ENCODE data around the gene PODNL1.
"Not testable (repeated sequence)": the region's sequence is repeated elsewhere in the genome, so short reads cannot be mapped to it uniquely, and the experiment has no call there.

Gene PODNL1

GRCh38 chr19:13974073-13974472 lies 35.9 kb upstream of the PODNL1 start:
- FAIRE-seq (no peak), DNase-seq (ENCODE audit: low spot score) (no peak)

DNA sequence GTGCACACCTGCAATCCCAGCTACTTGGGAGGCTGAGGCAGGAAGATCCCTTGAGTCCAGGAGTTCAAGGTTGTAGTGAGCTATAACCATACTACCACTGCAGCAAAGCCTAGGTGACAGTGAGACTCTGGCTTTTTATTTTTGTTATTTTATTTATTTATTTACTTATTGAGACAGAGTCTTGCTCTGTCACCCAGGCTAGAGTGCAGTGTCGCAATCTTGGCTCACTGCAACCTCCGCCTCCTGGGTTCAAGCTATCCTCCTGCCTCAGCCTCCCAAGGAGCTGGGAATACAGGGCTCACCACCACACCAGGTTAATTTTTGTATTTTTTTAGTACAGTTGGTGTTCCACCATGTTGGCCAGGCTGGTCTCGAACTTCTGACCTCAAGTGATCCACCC lies 35.3 kb upstream of the PODNL1 start:
- DNase-seq (ENCODE audit: low spot score); FAIRE-seq: not testable (repeated sequence)

DNA sequence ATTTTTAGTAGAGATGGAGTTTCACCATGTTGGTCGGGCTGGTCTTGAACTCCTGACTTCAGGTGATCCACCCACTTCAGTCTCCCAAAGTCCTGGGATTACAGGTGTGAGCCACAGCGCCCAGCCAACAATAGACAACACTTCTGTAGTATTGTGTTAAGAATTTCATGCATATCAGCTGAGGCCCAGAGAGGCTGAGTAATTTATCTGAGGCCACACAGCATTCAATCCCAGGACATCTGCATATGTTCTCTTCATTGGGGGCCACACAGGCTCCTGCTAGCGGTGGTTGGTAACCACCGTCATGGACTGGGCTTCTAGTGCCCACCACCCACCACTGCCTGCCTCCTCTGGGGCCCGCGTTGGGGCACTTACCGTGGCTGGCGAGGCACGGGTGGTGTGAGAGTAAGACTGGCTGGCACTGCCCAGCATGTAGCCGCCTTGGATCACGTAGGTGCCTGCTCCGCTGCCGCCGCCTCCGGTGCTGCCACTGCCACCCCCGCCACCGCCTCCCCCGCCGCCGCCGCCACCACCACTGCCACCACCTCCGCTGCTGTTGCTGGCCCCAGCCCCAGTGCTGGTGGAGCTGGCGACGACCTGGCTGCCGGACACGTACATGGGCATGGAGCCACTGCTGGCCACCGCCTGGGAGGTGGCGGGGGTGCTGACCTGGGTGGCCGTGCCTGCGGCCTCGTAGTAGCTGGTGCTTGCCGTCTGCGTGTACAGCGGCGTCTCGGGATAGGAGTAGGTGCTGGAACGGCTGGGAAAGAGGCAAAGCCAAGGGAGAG lies 34.3 kb upstream of the PODNL1 start:
- FAIRE-seq (no peak), DNase-seq (ENCODE audit: low spot score) (no peak)

DNA sequence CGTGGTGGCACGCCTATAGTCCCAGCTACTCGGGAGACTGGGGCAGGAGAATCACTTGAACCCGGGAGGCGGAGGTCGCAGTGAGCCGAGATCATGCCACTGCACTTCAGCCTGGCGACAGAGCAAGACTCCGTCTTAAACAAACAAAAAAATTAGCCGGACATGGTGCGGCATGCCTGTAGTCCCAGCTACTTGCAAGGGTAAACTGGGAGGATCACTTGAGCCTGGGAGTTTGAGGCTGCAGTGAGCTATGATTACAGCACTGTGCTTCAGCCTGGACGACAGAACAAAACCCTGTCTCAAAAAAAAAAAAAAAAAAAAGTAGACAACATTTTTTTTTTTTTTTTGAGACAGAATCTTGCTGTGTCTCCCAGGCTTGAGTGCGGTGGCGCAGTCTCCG lies 33.7 kb upstream of the PODNL1 start:
- DNase-seq (ENCODE audit: low spot score); FAIRE-seq: not testable (repeated sequence)

DNA sequence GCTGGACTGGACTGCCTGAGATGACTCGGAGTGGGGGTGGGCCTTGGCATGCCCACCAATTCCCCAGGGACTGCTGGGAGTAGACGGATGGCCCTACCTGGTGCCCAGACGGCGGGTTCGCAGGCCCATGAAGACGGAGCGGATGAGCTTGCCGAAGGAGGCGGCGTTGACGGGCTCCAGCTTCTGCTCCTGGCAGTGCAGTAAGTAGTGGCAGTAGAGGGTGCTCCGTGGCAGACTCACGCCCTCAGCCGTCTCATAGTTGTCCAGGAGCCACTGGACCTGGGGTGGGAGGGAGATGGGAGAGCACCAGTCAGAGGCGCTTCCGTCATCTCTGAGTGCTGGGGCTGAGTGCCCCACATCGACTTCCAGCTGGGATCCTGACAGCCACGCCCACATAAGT lies 31.7 kb upstream of the PODNL1 start:
- no peak for FAIRE-seq

DNA sequence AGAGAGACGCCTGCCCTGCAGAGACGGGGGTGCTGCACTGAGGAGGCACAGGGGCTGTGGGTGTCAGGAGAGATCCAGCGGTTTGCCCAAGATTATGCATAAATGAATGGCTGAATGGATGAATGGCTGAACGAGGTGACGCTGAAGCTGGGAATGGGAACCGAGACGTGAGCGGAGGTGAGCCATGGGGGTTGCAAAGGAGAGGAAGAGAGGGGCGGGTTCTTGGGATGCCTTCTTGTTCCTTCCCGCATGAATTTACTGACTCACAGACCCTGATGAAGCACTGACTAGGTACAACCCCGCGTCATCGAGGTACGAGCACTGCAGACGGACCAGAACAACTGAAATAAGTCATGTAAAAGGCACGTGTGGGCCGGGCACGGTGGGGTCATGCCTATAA lies 30.8 kb upstream of the PODNL1 start:
- no peak for DNase-seq (ENCODE audit: low spot score)
- no peak for FAIRE-seq

More for the DNA sequence above, 31.7 kb upstream of the PODNL1 start:
- no peak for DNase-seq (ENCODE audit: low spot score)

- no peak for FAIRE-seq
- no peak for DNase-seq (ENCODE audit: low spot score)
Observed at GRCh38 chr19:13968383-13968935, 30.2 kb upstream of the PODNL1 start.

- not testable (repeated sequence) for FAIRE-seq
Observed at GRCh38 chr19:13967206-13967605, 29.0 kb upstream of the PODNL1 start.

DNA sequence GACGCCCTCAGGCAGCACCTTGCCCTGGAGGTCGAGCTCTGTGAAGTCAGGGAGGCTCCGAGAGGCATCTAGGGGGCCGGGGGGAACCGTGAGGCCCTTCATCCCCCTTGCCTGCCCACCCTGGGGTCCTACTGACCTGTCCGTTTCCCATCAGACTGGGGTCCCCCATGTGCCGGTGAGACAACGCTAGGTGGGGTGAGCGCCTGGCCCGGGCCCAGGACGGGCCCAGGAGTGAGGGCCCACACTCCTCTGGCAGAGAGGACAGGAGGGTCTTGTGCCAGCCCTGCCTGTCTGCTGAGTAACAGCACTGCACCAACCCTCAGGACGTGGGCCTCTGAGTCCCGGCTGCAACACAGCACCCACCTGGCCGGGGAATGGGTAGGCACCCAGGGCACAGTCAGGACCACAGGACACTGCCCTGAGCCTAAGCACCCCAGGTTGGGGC lies 28.5 kb upstream of the PODNL1 start:
- FAIRE-seq (no peak), DNase-seq (ENCODE audit: low spot score) (no peak)

More at GRCh38 chr19:13967206-13967605, 29.0 kb upstream of the PODNL1 start:
- not testable (repeated sequence) for DNase-seq (ENCODE audit: low spot score)

DNA sequence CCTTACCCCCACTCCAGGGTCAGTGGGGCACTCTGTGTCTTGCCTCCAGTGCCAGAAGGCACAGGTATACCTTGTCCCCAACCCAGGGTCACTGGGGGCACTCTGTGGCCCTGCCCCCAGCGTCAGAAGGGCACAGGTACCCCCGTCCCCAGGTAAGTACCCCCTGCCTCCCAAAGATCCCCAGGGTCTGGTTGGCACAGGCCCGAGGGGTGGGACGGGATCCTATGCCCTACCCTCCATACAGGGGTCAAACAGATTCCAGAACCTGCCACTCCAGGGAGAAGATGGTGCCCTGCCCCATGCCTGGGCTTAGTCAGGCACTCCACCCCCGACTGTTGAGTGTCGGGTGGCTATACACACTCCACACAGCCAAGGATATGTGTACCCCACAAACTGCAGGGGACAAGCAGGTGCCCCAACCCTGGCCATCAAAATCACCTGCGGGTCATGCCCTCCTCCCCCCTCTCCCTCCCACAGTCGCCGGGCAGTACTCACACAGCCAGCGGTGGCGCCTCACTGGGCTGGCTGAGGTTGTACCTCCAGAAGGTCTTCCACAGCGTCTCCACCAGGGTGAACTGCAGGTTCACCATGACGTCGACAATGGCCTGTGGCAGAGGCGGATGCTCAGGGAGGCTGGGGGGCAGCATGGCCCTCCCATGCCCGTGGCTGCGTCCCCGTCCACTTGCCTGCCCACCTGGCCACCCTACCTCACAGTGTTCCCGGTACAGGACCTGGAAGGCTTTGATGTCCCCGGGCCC lies 27.9 kb upstream of the PODNL1 start:
- DNase-seq (ENCODE audit: low spot score) (no peak), FAIRE-seq (no peak)

DNA sequence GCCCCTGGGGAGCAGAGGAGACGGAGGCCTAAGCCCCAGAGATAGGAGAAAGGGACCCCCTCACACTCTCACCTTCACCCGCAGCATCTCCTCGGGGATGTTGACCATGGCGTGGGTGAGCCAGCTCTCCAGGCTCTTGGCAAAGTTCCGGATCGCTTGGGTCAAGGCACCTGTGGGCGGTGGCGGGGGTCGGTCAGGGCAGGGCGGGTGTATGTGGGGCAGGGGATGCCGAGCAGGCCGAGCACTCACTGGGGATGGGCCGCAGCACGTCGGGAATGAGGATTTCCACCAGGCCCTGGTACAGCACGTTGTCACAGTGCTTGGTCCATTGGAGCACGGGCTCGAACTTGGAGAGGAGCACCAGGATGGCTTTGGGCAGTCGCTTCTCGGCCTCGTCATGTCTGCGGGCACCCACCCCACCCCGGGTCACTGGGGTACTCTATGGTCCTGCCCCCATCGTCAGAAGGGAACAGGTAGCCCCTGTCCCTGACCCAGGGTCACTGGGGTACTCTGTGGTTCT lies 27.2 kb upstream of the PODNL1 start:
- DNase-seq (ENCODE audit: low spot score) (no peak), FAIRE-seq (no peak)

DNA sequence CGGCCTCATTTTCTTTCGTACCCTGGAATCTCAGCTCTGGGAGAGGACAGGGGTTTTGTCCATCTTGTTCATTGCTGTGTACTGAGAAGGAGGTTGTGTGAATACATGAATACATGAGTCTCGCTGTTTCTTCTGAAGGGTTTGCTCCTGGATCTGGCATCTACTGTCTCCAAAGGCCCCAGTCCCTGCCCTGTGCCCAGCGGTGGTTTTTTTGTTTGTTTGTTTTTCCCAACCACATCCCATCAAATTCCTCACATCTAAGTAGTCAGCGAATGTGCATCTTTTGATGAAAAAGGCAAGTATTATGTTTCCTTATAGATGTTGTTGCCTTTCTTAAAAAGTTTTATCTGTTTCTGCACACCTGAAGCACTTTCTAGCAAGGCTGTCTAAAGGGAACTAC lies 26.6 kb upstream of the PODNL1 start:
- DNase-seq (ENCODE audit: low spot score) (no peak), FAIRE-seq (no peak)

DNA sequence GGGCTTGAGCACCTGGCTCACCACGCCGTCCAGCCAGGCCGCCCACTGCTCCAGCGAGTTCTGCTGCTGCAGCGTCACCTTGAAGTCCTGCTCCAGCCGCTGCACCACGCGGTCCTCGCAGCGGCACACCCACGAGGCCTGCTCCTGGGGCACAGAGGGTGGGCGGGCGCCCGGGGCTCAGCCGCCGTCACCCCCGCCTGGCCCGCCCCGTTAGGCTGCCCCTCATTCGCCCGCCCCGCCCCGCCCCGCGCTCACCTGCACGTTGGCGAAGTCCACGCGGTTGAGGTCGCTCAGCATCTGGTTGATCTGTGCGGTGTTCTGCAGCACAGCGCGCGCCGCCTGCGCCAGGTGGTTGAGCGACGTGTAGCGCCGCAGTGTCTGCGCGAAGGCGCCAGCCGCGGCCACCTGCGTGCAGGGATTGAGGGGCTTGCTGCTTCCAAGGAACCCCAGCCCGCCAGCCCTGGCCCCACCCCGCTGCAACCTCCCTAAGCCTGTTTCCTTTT lies 25.4 kb upstream of the PODNL1 start:
- DNase-seq (ENCODE audit: low spot score) (no peak), FAIRE-seq (no peak)

DNA sequence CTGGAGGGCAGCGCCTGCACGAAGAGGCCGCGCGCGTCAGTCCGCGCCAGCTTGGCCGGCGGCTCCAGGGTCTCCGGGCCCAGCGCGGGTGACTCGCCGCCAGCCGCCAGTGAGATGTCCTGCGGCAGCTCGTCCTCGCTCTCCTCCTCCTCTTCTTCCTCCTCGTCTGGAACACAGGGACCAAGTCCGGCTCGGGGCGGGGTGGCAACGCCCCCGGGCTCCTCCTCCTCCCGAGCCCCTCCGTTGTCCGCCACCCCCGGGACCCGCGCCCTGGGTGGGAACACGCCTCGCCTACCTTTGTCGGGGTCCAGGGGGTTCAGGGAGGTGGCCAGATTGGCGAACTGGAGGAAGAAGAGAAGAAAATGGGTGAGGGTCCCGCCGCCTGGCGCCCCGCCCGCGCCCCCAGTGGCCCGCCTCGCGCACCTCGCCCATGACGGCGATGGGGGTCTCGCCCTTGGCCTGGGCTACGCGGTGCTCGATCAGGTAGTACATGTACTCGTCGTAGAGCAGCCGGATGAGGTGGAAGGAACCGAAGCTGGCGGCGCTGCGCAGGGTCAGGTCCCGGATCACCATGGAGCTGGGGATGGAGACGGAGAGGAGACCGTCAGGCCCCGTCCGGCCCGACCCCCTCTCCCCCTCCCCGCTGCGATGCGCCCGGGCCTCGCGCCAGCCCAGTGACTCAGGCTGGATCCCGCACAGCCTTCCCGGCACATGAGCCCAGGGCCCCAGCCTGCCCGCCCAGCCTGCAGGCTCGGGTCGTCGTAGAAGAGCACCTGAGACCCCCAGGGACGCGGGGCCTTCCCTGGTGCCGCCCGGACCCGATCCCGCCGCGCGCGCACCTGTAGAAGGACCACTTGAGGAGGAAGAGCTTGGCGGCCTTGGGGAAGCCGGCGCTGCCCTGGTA lies 24.7 kb upstream of the PODNL1 start:
- FAIRE-seq, result no peak
- DNase-seq (ENCODE audit: low spot score), result no peak

DNA sequence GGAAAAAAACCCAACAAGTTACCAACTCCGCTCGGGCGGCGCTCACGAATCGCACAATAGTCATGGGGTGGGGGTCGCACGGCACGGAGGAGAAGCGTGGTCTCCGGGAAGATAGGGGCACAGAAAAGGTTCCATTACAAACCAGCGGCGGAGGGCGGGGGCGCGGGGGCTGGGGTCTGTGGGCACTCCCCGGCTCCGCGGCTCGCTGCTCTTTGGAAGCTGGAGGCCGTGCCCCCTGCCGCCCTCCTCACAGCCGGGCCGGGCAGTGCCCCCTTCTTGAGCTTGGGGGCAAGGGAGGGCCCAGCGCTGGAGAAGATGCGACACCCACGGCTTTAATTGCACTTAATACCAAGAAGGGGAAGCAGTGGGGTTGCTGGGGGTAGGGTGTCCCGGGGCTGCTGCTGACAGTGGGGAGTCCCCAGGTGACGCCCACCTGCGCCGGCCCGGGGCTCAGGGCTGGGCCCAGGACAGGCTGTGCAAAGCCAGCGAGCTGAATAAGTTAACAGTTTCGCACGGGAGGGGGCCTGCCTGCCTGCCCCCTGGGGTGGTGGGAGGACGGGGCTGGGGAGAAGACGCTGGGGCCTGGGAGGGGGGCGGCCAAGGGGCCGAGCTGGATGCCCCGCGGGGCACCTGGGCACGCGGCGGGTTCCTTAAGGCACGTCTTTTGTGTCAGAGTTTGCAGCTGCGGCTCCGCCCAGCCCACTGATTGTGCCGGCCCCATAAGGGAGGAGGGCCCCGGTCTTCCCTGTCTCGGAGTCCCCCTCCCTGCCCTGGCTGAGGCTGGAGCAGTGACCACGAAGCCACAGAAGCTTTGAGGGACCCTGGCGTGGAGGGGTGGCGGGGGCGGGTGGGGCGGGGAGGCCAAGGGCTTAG lies 23.8 kb upstream of the PODNL1 start:
- FAIRE-seq (no peak), DNase-seq (ENCODE audit: low spot score) (no peak)

- FAIRE-seq (no peak), DNase-seq (ENCODE audit: low spot score) (no peak)
Observed at GRCh38 chr19:13960863-13961784, 22.9 kb upstream of the PODNL1 start.

- no peak for DNase-seq (ENCODE audit: low spot score)
- FAIRE-seq, result no peak
Observed at GRCh38 chr19:13959962-13960862, 22.0 kb upstream of the PODNL1 start.
